Motor neuron (in vitro differentiated cells): Measurements from ENCODE around the gene FCN2. TPM values are rescaled to one million over a fixed set of nuclear protein-coding genes. Genes with fewer than 3 reads are reported as not detected.

Source experiments
- ATAC-seq, 8 experiments: fragments of 200-7000 bp; cut with Tn5 transposase; replicated peaks in 6 of 8; 2 replicates each; pipeline ENCODE4 v1.8.0; 2021; ENCODE audit warnings: mild to moderate bottlenecking in 8 of 8, moderate library complexity in 8 of 8
- H3K27ac ChIP-seq, 2 donors: fragments of 250-450 bp; sonication (Bioruptor Pico); 2 replicates each; pipeline ENCODE4 v1.9.0; 2021; ENCODE audit warnings: antibody characterized with exemption in 2 of 2, mild to moderate bottlenecking in 2 of 2, moderate library complexity in 1 of 2
- H3K4me1 ChIP-seq, 2 donors: fragments of 250-450 bp; sonication (Bioruptor Pico); replicated peaks in 1 of 2; 2 replicates each; pipeline ENCODE4 v1.6.1; 2021; ENCODE audit warnings: antibody characterized with exemption in 2 of 2, mild to moderate bottlenecking in 2 of 2, moderate library complexity in 1 of 2
- H3K4me3 ChIP-seq, 5 donors: fragments of 250-450 bp; sonication (Bioruptor Pico); 2 replicates each; pipeline ENCODE4 v1.9.0; 2021; ENCODE audit warnings: antibody characterized with exemption in 5 of 5, mild to moderate bottlenecking in 5 of 5, moderate library complexity in 4 of 5
- WGBS, 10 experiments: fragments of 450-650 bp; shearing (Covaris generic); methylation state at CpG; one replicate each; pipeline ENCODE4 v1.0.0; 2022; 5-methylcytosine and 5-hydroxymethylcytosine counted together
- in situ Hi-C, 9 experiments: fragments of 400-800 bp; cut with MboI; loops; one replicate each; pipeline ENCODE4 v1.15.0; 2021; ENCODE audit warnings: low sequenced_read_pairs in 9 of 9, low pct_unique_long_range_greater_than_20kb in 2 of 9; ENCODE audit not compliant: unreplicated experiment in 9 of 9
- total RNA-seq, 8 experiments: library from RNA; unstranded; fragments of 300-600 nt; gene quantifications; 2 replicates each; pipeline versions ENCODE4 v1.2.3 to v1.2.4, GENCODE V29; 2022

Gene FCN2
- total RNA-seq, 8 experiments from 2014 or later, result 0.21 TPM; not detected in 7

- ATAC-seq, result peak in 2 of 8 experiments; percentile 4 to 16
- Histone ChIP-seq H3K27ac (peak overlapping the region in 1 of 2 donors; percentile 3), H3K4me3 (no peak overlapping the region), H3K4me1 (peaks cover 0 to 5% of the 10 kb centered on the region in 2 donors)
- in situ Hi-C loops, result no loop called here
- WGBS, 10 experiments, result 33 to 93% (median 70%) methylated on average over 1 to 3 of the region's 13 CpGs; no CpG with 5 or more reads in 4 of the 10 experiments
Observed at GRCh38 chr9:134879664-134880483, 736 bp upstream of the FCN2 start.

- in situ Hi-C loops, result no loop called here
- Histone ChIP-seq H3K4me1 (peaks cover 0 to 5% of the 10 kb centered on the region in 2 donors), H3K4me3 (no peak overlapping the region), H3K27ac (no peak overlapping the region)
- WGBS, 10 experiments, result 0 to 88% (median 65%) methylated on average over 1 to 11 of the region's 13 CpGs; no CpG with 5 or more reads in 6 of the 10 experiments
- no peak for ATAC-seq
Observed at GRCh38 chr9:134881313-134881670, 682 bp downstream of the FCN2 start.

GRCh38 chr9:134882204-134882785 lies 1.7 kb downstream of the FCN2 start:
- Histone ChIP-seq H3K4me1 (peaks cover 0 to 5% of the 10 kb centered on the region in 2 donors), H3K27ac (no peak overlapping the region), H3K4me3 (no peak overlapping the region)
- whole genome bisulfite sequencing, 10 experiments, result 40% methylated on average over 2 of the region's 3 CpGs; no CpG with 5 or more reads in 9 of the 10 experiments
- in situ Hi-C loops, result no loop called here
- ATAC-seq, result no peak

- Histone ChIP-seq H3K4me1 (peaks cover 0 to 5% of the 10 kb centered on the region in 2 donors), H3K27ac (no peak overlapping the region), H3K4me3 (no peak overlapping the region)
- 20 to 100% (median 55%) methylated on average over 1 to 4 of the region's 18 CpGs; no CpG with 5 or more reads in 6 of the 10 experiments for WGBS, 10 experiments
- no peak for ATAC-seq
- in situ Hi-C loops, result no loop called here
Observed at GRCh38 chr9:134883040-134883782, 2.6 kb downstream of the FCN2 start.

GRCh38 chr9:134884492-134884891 lies 3.9 kb downstream of the FCN2 start:
- H3K4me1 ChIP-seq, result peaks cover 0 to 5% of the 10 kb centered on the region in 2 donors
- H3K4me3 ChIP-seq, result no peak overlapping the region
- in situ Hi-C loops, result no loop called here
- H3K27ac ChIP-seq, result no peak overlapping the region
- ATAC-seq, result no peak
- WGBS, 10 experiments, result 40 to 93% (median 84%) methylated on average over 1 to 5 of the region's 8 CpGs; no CpG with 5 or more reads in 7 of the 10 experiments

- Histone ChIP-seq H3K4me1 (peaks cover 0 to 5% of the 10 kb centered on the region in 2 donors), H3K4me3 (no peak overlapping the region), H3K27ac (no peak overlapping the region)
- 67 to 100% (median 90%) methylated on average over 2 to 4 of the region's 22 CpGs; no CpG with 5 or more reads in 7 of the 10 experiments for WGBS, 10 experiments
- no peak for ATAC-seq
- in situ Hi-C loops, result no loop called here
Observed at GRCh38 chr9:134885001-134885678, 4.5 kb downstream of the FCN2 start.

- Histone ChIP-seq H3K4me3 (no peak overlapping the region), H3K27ac (no peak overlapping the region), H3K4me1 (no peaks in the 10 kb centered on the region)
- 60% methylated on average over 1 of the region's 24 CpGs; no CpG with 5 or more reads in 9 of the 10 experiments for WGBS, 10 experiments
- in situ Hi-C loops, result no loop called here
- no peak for ATAC-seq
Observed at GRCh38 chr9:134885679-134886412, 5.2 kb downstream of the FCN2 start.

GRCh38 chr9:134886413-134886913 lies 5.9 kb downstream of the FCN2 start:
- Histone ChIP-seq H3K4me3 (no peak overlapping the region), H3K4me1 (no peaks in the 10 kb centered on the region), H3K27ac (no peak overlapping the region)
- in situ Hi-C loops, result no loop called here
- 20 to 100% (median 92%) methylated on average over 1 to 6 of the region's 11 CpGs; no CpG with 5 or more reads in 5 of the 10 experiments for whole genome bisulfite sequencing, 10 experiments
- ATAC-seq, result no peak

GRCh38 chr9:134887219-134887618 lies 6.6 kb downstream of the FCN2 start:
- in situ Hi-C loops, result no loop called here
- ATAC-seq, result no peak
- Histone ChIP-seq H3K4me3 (no peak overlapping the region), H3K4me1 (no peaks in the 10 kb centered on the region), H3K27ac (no peak overlapping the region)
- 20 to 90% (median 74%) methylated on average over 1 to 9 of the region's 10 CpGs; no CpG with 5 or more reads in 2 of the 10 experiments for WGBS, 10 experiments

- WGBS, 10 experiments, result 20 to 86% (median 70%) methylated on average over 1 to 12 of the region's 27 CpGs; no CpG with 5 or more reads in 2 of the 10 experiments
- ATAC-seq, result peak in 1 of 8 experiments; percentile 4
- Histone ChIP-seq H3K4me1 (no peaks in the 10 kb centered on the region), H3K27ac (no peak overlapping the region), H3K4me3 (no peak overlapping the region)
- in situ Hi-C loops, result no loop called here
Observed at GRCh38 chr9:134887686-134888602, 7.3 kb downstream of the FCN2 start.

GRCh38 chr9:134888603-134889190 lies 8.1 kb downstream of the FCN2 start:
- Histone ChIP-seq H3K4me3 (no peak overlapping the region), H3K27ac (no peak overlapping the region), H3K4me1 (no peaks in the 10 kb centered on the region)
- WGBS, 10 experiments, result 0 to 100% (median 76%) methylated on average over 1 to 11 of the region's 14 CpGs; no CpG with 5 or more reads in 2 of the 10 experiments
- peak in 2 of 8 experiments; percentile 16 to 33 for ATAC-seq
- in situ Hi-C loops, result no loop called here
